K562 treated with DMSO at 1 percent for 48 hours (cell line): Measurements from ENCODE around the gene SIAE. TPM values are rescaled to one million over a fixed set of nuclear protein-coding genes. Genes with fewer than 3 reads are reported as not detected.

ENCODE experiments used
- total RNA-seq: library from RNA; unstranded; fragments of 300-600 nt; gene quantifications from 2 replicates; pipeline ENCODE4 v1.2.3, GENCODE V29; 2022; ENCODE audit warnings: low replicate concordance; ENCODE audit errors: extremely low read depth

SIAE gene
- total RNA-seq = 203 TPM in 1 of 2 replicates, not detected in the other

DNA sequence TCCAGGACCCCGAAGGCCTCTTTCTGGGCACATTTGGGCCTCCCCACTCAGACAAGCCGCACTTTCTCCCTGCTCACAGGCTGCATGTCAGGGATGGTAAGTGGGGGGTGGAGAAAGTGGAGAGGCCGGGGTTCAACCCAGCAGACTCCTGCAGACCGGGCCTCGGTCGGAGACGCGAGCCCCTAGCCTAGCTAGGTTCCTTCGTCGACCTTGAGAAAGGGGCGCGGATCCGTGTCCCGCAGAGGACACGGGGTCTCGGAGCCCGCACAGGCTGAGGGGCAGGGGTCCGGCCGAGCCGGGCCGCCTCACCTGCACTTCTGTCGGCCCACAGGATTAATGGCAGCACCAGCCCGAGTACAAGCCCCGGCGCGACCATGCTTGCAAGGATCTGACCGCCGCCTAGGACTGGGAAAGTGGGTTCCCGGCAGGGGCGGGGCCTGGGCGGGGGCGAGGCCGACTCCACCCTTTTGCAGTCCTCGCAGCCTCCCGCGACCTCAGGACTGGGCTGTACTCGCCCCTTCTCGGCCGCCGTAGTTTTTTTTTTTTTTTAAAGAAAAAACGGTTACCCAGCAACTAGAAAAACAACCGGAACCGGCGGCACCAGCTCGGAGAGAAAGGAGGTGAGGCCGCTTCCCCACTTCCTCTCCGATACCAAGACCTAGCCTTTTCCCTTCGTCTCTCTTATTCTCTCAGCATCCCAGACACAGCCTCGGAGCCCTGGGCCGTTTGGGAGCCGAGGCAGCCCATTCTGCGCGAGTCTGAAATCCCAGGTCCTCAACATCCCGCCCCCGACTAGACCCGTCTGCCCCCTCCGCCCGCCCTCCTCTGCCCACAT is at the start of gene SIAE, which contains the start of gene SPA17:
Gene SIAE, minus strand, starts transcription at position 407 of the 835 bp plus-strand sequence. Its CDS starts 31 bp downstream, at position 376.
Gene SPA17, plus strand, starts transcription at position 572 of the 835 bp plus-strand sequence. CDS start 1,361 bp downstream, outside the sequence.

DNA sequence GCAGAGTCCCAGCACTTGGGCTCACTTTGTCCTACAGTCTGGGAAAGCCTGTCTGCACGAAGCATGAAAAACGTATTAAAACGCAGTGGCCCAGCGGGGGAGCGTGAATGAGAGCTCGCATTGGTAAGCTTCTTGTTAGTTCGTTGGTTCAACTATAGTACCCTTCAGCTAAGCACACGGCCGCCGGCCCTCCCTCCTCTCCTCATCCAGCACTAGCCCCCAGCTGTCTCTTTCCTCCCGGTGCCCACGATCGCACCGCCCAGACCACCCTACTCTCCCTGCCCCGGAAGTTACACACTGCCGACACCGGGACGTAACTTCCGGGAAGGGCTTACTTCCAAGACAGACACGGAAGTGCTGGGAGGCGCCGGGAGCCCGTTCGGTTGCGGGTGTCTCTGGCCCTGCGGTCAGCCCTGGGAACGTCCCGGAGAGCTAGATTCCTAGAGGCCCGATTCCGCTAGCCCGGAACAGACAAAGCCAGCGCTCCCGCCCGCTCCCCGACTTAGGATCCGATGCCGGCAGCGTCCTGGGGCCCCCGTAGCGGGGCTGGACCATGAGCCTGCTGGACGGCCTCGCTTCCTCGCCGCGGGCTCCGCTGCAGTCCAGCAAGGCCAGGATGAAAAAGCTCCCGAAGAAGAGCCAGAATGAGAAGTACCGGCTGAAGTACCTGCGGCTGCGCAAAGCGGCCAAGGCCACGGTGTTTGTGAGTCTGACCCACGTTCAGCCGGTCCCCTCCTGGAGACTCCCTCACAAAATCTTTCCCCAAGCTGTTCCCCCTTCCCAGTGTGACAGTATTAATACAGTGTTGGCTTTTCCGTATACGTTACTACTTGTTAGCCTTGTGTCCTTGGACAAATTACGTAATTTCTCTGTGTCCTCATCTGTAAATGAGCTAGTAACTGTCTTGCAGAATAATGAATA is 50.7 kb downstream of the SIAE start, which contains the start of gene TBRG1:
Gene TBRG1, plus strand, starts transcription at position 334 of the 921 bp plus-strand sequence. Its CDS starts 220 bp downstream, at position 554.

DNA sequence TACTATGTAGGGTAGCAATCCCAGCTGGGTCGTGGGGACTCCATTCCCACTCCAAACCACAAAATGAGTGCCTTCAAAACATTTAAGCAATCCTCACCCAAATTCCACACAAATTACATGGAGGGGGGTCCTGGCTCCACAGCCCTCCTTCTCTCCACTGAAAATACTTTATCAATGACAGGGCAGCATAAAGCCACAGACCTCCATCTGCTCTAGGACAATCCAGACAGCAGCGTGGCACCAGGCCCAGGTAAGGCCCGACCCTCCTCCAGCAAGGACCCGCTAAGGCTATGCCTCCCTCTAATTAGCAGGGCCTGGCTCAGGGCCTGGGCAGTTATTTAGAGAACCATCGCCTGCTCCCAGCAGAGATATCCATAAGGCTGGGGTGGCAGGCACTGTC is 62.5 kb downstream of the SIAE start, which contains the start of gene PANX3:
Gene PANX3, plus strand, starts transcription at position 365 of the 400 bp plus-strand sequence. CDS start 129 bp downstream, outside the sequence.

Other genes with a start within 250 kb of the SIAE start
- gene OR8B4, start 248.9 kb downstream of the SIAE start, total RNA-seq = not detected in 2 replicates
- not detected in 2 replicates for gene OR8B8, start 228.0 kb downstream of the SIAE start, total RNA-seq
- not detected in 2 replicates for gene OR8B12, start 130.1 kb downstream of the SIAE start, total RNA-seq
- not detected in 2 replicates for gene OR8A1, start 103.7 kb downstream of the SIAE start, total RNA-seq
- gene PANX3, start 62.3 kb downstream of the SIAE start, total RNA-seq = not detected in 2 replicates
- gene TBRG1, start 50.9 kb downstream of the SIAE start, total RNA-seq = not detected in 2 replicates
- gene SPA17, start 165 bp upstream of the SIAE start, total RNA-seq = not detected in 2 replicates
- gene NRGN, start 66.2 kb upstream of the SIAE start, total RNA-seq = not detected in 2 replicates
- gene VSIG2, start 78.5 kb upstream of the SIAE start, total RNA-seq = not detected in 2 replicates
- not detected in 2 replicates for gene ESAM, start 88.6 kb upstream of the SIAE start, total RNA-seq
- not detected in 2 replicates for gene MSANTD2, start 126.7 kb upstream of the SIAE start, total RNA-seq
- gene ROBO3, start 191.7 kb upstream of the SIAE start, total RNA-seq = not detected in 2 replicates
- not detected in 2 replicates for gene ROBO4, start 224.1 kb upstream of the SIAE start, total RNA-seq
- gene HEPN1, start 245.5 kb upstream of the SIAE start, total RNA-seq = not detected in 2 replicates